HG02973 (cell line): ENCODE data around the gene COL19A1.
A peak's percentile ranks its signal among the peaks of the same experiment; 100 is the strongest.

ENCODE experiments used
- ATAC-seq: cut with Tn5 transposase; IDR thresholded peaks from one replicate; pipeline ENCODE4 v1.9.1; 2021; ENCODE audit warnings: moderate library complexity; ENCODE audit not compliant: unreplicated experiment

COL19A1 gene

DNA sequence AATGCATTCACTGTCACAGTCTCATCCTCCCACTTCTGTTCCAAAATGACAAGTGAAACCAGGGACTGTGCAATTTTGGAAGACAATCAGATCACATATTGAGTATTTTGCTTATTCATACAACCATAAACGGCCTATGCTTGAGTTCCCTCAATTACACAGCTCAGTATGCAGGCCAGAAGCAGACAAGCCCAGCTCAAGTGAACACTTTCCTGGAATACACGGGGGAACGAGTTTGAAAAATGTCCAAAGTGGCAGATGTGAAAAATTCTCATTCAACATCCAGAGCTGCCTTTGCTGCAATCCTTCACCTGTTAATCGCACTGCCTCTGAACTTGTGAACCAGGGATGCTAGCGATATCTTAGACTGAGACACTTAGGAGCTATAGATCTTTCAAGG is 246.4 kb downstream of the COL19A1 start:
- ATAC-seq, result no peak

DNA sequence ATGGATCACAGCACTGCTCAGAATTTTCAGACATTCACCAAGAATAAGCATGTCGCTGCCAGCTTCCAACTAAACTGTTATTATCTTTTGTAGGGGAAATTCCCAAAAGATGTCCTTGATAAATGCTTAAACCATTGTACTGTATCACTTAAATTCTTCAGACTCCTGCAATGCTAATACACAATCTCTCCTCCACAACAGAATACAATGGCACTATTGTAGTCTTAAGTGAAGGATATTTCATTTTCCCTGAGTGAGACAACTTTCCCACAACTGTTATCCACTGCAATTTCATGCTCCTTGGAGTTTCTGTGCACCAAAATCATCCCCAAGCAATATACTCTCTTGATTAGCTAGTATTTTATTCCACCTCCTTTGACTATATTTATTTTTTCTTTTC is 246.8 kb downstream of the COL19A1 start:
- no peak for ATAC-seq

DNA sequence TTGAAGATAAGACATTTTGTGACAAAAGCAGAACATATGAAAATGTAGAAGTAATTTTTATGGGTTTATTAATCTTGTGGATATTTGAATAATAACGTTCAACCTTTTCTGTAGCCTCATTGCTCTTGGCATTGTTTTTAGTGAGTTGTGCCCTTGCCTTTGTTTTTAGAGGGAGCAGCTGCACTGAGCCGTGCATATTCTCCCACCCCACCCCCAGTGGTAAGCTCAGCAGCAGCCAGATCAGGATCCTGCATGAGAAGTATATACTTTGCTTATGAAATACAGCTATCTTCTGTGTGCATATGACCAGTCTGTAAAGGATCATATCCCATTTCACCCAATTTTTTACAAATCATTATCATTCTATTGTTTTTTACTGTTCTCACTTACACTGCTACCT is 252.3 kb downstream of the COL19A1 start:
- ATAC-seq, result no peak

DNA sequence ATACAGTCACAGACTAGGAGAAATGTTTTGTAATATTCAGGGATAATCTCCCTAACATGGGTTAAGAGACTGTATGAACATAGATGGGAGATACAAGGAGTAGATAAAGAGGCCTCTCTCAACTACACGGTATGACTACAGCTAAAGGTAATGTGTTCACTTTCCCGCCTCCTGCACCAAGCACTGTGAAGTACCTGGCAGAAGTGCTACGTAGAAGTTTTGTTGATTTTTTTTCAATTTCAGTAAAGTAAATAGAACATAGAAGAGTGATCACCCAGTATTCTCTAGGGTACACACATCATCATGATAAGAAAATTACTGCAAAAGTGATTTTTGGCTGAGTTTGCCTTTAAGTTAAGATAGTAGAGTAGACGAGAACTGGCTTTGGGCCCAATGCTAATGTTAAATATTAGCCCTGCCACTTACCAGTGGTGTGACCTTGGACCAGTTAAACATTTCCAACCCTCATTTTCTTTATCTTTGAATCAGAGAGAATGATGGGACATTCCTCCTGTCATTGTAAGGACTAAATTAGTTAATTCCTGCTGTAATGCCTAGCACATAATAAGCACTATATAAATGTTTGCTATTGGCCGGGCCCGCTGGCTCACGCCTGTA is 253.0 kb downstream of the COL19A1 start:
- no peak for ATAC-seq

DNA sequence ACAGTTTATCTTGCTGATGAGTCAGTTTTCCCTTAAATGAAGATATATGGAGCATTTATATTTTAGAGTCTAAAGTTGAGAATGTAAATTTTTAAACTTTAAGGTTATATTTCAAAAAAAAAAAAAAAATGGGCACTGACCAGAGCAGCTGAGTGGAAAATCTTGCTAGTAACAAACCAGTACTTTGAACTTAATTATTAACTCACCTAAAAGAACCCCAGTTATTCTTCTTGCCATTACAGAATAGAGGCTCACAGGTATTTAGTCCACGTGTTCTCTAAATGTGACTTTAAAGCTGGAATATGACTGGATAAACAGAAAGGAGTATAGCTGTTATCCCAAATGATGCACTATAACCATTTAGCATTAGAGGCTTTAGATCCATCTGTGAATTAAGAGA is 258.1 kb downstream of the COL19A1 start:
- no peak for ATAC-seq

DNA sequence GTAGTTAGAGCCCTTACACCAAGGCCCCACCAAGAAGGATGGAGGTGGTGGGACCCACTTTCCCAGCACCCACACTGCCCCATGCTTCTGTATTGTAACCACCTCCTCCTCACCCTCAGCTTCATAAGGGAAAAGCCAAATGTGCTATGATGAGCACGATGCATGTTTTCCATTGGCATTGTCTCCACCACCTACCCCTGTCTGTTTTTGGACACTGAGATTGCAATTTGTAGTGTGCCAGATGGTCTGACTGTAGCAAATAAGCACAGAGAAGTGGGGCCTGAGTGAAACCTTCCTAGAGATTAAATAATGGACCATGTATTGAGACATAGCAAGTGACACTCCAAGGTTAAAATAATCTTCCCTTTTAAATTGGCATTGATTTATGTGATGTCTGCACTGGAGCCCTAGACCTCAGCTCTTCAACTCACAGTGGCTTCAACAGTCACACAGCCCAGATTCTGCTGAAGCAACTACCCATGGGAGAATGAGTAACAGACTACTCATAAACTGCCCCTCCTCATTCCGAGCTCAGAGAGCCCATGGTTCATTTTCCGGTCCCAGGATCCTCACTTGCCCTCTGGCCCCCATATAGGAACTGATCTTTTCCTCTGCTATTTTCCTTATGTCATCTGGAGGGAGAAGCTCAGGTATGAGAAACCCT is 258.7 kb downstream of the COL19A1 start:
- ATAC-seq, result no peak

DNA sequence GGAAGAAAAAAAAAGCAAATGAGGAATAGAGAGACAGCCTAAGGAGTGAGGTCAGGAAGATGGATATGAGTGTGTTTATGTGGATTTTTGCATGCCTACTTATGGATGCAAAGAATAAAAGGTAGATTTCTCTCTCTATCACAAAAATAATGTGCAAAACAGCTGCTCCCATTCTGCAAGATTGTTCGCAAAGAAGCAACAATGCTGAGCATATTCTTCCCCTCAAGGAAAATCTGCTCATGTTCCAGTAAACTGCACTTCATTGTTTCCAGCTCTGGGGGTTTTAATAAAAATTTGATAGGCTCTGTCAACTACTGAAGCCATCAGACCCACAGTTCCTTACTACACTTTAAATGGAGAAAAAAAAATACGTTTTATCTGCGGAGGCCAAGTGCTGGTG is 259.2 kb downstream of the COL19A1 start:
- no peak for ATAC-seq

DNA sequence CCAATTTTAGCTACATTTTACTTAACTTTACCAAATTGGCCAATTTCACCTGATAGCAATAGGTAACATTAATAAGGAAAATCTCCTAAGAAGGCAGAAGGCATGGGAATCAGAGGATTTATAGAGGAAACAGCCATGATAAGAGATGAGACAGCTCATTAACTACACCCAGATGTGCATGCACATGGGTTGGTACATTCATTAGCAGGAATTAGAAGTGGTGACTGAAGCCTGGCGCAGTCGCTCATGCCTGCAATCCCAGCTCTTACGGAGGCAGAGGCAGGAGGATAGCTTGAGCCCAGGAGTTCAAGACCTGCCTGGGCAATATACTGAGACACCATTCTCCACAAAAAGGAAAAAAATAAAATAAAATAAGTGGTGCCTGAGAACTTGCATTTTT is 263.0 kb downstream of the COL19A1 start:
- ATAC-seq, result no peak

DNA sequence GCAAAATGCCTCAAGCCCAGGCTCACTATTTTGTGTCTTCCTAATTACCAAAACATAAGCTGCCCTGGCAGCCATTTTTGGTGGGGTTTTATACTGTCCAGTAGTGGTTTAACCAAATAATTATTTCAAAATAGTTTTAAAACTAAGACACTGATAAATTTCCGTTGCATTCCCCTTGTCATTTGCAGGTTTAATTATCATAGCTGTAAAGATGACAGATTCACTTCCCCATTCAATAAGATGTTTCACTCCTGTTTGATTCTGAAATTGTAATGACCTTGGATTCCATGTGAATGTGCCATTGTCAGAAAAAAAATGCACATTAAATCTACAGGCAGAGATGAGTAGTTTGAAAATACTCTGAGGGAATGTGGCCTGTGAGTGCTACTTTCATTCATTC is 264.5 kb downstream of the COL19A1 start:
- ATAC-seq, result no peak

DNA sequence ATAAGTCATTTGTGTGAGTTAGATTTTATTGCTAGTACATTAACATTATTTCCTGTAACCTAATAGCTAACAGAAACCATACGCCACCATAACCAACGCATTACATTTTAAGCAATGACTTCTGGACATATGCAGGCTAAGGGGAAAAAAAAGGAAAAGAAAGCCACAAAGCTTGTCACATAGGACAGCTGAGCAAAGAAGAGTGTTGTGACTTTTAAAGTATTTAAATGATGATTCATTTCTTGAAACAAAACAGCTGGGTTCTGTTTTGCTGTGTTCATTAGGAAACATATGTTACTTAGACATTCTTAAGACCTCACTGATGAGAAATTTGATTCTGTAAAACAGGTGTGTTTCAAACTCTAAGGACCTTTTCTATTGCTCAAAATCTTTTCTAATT is 265.2 kb downstream of the COL19A1 start:
- peak; percentile 93 for ATAC-seq

DNA sequence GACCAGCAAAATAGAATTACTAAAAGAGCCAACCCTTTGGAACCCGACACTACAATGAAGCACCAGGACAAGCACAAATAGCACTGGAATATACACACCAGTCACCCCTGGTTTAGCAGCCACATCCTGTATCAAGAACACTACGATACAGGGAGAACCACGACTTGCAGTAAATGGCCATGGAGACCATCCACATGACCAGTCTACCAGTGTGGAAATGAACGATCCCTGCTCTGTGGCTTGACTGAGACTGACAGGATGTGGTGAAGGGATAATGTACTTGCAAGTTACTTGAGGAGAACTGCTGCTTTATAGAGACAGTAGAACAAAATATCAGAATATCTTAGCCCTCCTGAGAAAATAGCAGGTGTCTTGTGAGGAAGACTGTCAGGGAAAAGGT is 266.9 kb downstream of the COL19A1 start:
- no peak for ATAC-seq

DNA sequence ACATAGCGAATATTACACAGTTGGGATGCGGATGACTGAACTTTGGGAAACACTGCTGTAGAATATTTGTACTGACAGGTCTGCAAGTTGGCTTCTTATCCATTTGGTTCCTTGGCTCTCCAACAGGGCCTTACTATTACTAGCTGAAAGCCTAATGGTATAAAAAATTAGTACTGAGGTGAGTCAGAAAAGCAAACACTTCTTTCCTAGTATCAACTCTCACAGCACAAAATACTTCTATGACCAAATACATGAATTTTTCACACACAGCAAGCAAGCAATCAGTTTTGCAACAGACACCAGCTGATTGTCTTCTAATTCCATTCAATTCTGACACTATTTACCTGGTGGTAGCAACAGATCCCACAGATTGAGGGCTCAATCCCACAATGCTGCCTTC is 268.2 kb downstream of the COL19A1 start:
- no peak for ATAC-seq

DNA sequence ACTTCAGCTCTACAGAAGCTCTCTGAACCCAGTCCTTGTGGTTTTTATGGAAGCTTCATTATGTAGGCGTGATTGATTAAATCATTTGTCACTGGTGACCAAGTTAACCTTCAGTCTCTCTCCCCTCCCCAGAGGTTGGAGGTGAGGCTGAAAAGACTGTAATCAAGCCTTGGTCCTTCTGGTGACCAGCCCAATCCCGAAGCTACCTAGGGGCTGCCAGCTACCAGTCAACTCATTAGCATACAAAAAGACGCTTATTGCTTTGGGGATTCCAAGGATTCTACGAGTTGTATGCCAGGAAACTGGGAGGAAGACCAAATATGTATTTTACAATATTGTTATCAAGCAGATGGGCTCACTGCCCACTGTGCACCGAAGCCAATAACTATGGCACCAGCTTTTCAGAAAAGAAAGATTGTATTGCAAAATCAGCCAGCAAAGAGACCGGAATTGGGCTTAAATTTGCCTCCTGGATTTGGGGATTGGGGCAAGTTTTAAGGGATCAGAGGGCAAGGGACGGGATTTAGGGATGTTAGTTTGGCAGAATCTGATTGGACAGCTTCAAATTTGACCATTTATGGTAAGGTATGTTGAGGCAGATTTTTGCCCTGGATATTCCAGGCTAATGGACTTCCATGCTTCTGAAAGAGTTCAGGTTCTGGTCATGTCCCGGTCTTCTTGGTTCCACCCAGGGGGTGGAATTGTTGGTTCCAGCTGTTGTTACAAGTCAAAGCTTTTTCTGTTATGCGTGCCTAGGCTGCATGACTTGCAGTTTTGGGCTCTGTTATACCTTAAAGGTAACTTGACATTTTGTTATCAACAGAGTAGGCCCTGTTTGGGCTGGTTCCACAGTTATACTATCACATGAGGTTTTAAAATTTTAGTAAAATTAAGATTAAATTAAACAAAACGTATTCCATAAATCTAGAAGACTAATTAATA is 269.1 kb downstream of the COL19A1 start:
- no peak for ATAC-seq

DNA sequence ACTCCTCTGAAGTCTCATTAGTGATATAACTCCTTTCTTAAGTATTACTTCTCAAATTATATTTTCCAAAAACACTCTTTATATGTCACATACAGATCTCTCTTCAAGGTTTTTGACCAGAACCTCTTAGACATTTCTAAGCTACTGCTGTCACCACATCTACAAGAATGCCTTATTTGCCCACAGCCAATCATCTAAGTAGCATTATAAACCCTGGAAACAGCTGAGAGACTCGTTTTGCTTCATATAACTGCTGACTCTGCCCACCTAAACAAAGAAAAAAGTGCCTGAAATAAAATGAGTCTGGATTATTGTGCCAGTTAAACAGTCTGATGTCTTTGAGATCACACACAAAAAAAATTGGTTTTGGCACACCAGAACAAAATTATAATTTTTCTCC is 270.6 kb downstream of the COL19A1 start:
- no peak for ATAC-seq

DNA sequence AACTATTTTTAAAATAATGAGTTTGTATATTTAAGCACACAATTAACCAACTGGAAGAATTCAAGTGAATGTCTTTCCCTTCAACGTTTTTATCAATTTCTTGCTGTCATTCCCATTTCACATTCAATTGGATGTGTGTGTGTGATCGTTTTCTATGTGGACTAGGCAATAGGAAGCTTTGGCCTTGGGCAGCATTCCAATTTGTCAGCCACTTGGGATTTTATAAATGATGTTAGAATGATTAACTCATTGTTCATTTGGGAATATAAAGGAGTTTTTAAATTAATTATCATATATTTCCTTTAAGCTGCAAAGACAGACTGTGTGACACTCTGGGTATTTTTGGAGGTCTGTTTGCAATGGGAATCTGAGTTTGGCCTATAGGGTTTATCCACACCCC is 274.1 kb downstream of the COL19A1 start:
- ATAC-seq, result no peak

DNA sequence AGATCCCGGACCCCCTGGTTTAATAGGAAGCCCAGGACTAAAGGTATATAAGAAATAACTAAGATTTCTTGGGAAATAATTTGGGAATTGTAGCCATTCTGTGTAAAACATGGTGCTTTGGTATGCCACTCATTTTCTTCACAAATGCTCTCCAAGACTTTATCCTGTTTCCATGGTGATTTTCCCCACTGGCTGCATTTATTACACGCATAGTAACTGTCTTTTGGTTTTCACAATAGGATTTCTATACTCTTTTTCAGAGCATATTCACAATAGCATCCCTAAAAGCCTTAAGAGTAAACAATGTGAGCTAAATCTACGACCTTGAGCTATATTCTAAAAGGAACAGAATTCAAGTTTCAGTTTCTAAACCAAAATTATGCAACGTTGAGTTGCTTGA is 275.7 kb downstream of the COL19A1 start:
- no peak for ATAC-seq

DNA sequence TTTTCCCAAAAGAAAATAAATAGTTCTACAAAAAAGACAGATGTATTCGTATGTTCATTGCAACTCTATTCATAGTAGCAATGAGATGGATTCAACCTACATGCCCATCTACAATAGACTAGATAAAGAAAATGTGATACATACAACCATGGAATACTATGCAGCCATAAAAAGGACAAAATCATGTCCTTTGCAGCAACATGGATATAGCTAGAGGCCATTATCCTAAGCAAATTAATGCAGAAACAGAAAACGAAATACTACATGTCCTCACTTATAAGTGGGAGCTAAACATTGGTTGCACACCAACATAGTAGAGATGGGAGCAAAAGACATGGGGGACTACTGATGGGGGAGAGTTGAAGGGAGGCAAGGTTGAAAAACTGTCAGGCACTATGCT is 278.8 kb downstream of the COL19A1 start:
- no peak for ATAC-seq

DNA sequence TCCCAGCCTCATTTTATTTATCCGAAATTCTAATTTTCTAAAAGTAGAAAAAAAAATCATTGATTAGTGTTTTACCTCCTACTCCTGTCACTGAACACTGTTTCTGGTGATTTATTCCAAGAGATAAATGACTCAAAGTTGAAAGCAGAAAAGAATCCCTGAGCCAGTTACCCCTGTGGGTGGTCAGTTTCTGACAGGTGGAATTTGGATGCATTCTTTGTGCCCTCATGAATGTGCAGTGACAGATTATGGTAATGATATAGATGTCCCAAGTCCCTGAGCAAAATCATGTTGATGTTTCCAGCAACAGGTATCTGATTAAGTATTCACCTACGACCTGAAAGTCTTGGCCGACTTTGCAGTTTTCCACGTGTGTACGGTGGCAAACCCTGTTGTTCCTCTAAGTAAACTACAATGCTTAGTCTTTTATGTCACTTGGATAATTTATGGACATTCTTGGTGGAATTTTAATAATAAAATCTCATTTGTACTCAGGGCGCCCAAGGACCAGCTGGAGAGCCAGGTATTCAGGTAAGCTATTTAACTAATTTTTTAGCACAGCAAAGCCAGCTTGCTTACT is 282.9 kb downstream of the COL19A1 start:
- ATAC-seq, result no peak

DNA sequence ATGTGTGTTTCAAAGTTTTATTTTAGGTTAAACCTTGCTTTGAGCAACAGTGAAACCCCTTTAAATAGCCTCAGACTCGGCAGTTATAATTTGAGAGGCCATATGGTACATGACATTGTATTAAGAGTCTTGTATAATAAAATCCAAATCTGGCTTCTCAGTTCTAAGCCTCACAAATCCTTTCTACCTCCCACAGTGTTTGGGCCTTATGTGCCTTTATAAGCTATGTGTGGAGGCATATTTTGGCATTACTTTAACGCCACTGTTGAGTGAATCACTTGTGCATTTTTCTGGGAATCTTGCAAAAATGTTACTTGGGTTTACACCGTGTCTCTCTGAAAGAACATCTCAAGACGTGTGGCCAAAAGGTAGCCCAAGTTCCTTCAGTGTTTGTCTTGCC is 284.2 kb downstream of the COL19A1 start:
- ATAC-seq, result no peak

DNA sequence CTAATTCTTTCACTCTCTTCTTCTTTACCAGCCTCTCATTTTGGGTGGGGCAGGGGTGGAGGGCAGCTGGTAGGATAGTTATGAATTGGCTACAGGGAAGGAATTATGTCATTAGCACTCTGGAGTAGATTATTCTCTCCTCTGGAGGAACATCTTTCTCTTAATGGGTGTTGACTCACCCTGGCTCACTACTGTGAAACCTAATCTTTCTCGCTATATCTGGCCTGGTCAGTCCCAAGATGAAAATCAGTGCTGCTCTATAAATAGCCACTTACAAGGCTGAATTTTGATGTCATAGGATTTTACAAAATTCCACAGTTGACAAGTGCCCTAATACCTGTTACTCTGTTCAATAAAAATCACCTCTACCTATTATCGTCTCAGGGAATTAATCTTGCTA is 285.3 kb downstream of the COL19A1 start:
- no peak for ATAC-seq

DNA sequence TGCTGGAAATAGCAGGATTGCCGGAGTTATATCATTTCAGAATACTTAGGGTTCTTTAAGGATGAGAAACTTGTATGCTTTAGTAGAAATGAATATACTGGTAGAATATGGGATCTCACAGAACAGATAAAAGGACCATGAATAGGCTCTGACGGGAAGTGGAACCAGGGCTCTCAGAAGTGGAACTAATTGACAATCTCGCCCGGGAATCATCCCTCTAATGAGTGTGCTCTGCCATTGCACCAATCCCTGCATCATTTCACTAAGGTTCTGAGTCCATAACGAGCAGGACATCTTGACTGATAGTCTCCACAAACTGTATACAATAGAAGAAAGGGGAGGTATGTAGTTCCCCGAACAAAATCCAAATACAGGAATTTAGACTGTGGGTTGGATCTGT is 286.4 kb downstream of the COL19A1 start:
- ATAC-seq, result no peak

DNA sequence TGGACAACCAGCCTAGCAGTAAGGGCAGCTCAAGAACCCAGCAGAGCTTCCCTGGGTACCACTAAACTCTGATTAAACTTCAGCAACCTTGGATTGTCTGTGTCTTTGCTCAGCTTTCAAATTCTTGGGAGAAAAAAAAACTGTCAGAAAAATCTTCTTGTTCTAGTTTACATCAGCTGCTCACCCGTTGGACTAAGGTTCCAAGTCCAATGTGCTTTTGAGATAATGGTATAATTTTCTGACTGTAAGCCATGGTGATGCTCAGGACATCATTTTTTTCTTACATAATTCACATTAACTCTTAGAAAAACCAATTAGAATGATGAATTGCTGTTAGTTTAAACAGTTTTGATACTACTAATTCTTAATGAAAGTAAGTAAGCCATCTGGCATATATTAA is 290.7 kb downstream of the COL19A1 start:
- ATAC-seq, result no peak
